K562 (cell line): ENCODE measurements around the gene HSF5. TPM values are rescaled to one million over a fixed set of nuclear protein-coding genes. Genes with fewer than 3 reads are reported as not detected.
A peak's percentile ranks its signal among the peaks of the same experiment; 100 is the strongest.

ENCODE experiments used
- ATAC-seq: fragments of 200-7000 bp; cut with Tn5 transposase; 3 replicates; pipeline ENCODE4 v1.9.1; 2020; ENCODE audit warnings: moderate library complexity
- BruUV-seq: library from RNA; stranded (reverse); fragments of 400-500 nt; replicated peaks from 2 replicates; lab custom pipeline; 2021; lab: Mats Ljungman, UMichigan
- CTCF ChIA-PET: fragments of 300-600 bp; formaldehyde crosslinking; extraction: SDS; loops from one replicate; lab custom pipeline; 2021; ENCODE audit warnings: low intra/inter-chr PET ratio; lab: Yijun Ruan, JAX
- POLR2A ChIA-PET: fragments of 300-600, 350-650 bp; sonication (Branson Sonifier 250); formaldehyde crosslinking; extraction: SDS; loops from one replicate; lab custom pipeline; 2021; ENCODE audit warnings: antibody characterized with exemption, inconsistent platforms; lab: Yijun Ruan, JAX
- DNase-seq, 4 experiments: peaks; one replicate each; pipeline versions ENCODE4 v3.0.0 to v3.0.0-alpha.2; 2011 to 2018; ENCODE audit warnings: low spot score in 3 of 4, mixed read lengths in 3 of 4; ENCODE audit errors: extremely low read depth in 1 of 4
- FAIRE-seq: peaks from 2 replicates; lab custom pipeline; 2011; peaks lifted over from hg19 to GRCh38; lab: Jason Lieb, UNC
- H2AFZ ChIP-seq: 2 replicates; pipeline ENCODE4 v1.6.0; 2011; ENCODE audit warnings: low read depth, low read length, control low read depth, inconsistent platforms
- H3K27ac ChIP-seq: fragments of 200-600 bp; 3 replicates; pipeline ENCODE4 v1.8.0; 2011; ENCODE audit warnings: low read depth, mild to moderate bottlenecking, control low read depth, inconsistent platforms, low read length, moderate library complexity, mixed read lengths; ENCODE audit errors: extremely low read depth
- H3K27me3 ChIP-seq, 2 experiments: fragments of 300-600 bp in 1 of 2; 2 replicates in 1 of 2; 3 replicates in 1 of 2; pipeline versions ENCODE4 v1.6.0 to v1.8.0; 2011; ENCODE audit warnings: inconsistent platforms in 2 of 2, low read length in 2 of 2, mild to moderate bottlenecking in 1 of 2, mixed read lengths in 1 of 2, moderate library complexity in 1 of 2; ENCODE audit not compliant: control insufficient read depth in 2 of 2, insufficient read depth in 2 of 2
- H3K36me3 ChIP-seq: fragments of 300-600 bp; 3 replicates; pipeline ENCODE4 v1.8.0; 2011; ENCODE audit warnings: mild to moderate bottlenecking, low read length, inconsistent platforms; ENCODE audit not compliant: control insufficient read depth, insufficient read depth
- H3K4me1 ChIP-seq, 2 experiments: fragments of 200-600 bp in 1 of 2; replicated peaks in 1 of 2; 2 replicates in 1 of 2; 3 replicates in 1 of 2; pipeline versions ENCODE4 v1.5.1 to v1.8.0; 2011; ENCODE audit warnings: inconsistent platforms in 2 of 2, low read length in 2 of 2, mild to moderate bottlenecking in 1 of 2, mixed read lengths in 1 of 2, moderate library complexity in 1 of 2; ENCODE audit not compliant: control insufficient read depth in 2 of 2, insufficient read depth in 2 of 2
- H3K4me2 ChIP-seq: 2 replicates; pipeline ENCODE4 v1.6.1; 2011; ENCODE audit warnings: low read length, control low read depth, inconsistent platforms, mixed read lengths; ENCODE audit not compliant: insufficient read depth
- H3K4me3 ChIP-seq: fragments of 200-600 bp; sonication (generic), shearing (Covaris generic); 2 replicates; pipeline ENCODE4 v1.5.1; 2016; ENCODE audit warnings: control low read depth, inconsistent platforms
- H3K79me2 ChIP-seq: fragments of 200-600 bp; 3 replicates; pipeline ENCODE4 v1.8.0; 2011; ENCODE audit warnings: low read length, inconsistent platforms; ENCODE audit not compliant: control insufficient read depth, insufficient read depth
- H3K9ac ChIP-seq, 2 experiments: 2 replicates each; pipeline versions ENCODE4 v1.6.0 to v1.6.1; 2011; ENCODE audit warnings: low read depth in 2 of 2, low read length in 2 of 2, control low read depth in 1 of 2, inconsistent platforms in 1 of 2, mild to moderate bottlenecking in 1 of 2, mixed read lengths in 1 of 2; ENCODE audit not compliant: insufficient read depth in 1 of 2
- H3K9me1 ChIP-seq: one replicate; pipeline ENCODE4 v1.6.0; 2011; ENCODE audit warnings: inconsistent platforms, mild to moderate bottlenecking, low read length, moderate library complexity; ENCODE audit not compliant: control insufficient read depth, insufficient read depth
- H3K9me3 ChIP-seq: replicated peaks from 2 replicates; pipeline ENCODE4 v1.5.1; 2011; ENCODE audit warnings: low read depth, low read length, inconsistent platforms; ENCODE audit not compliant: control insufficient read depth, insufficient read depth
- H4K20me1 ChIP-seq: replicated peaks from 2 replicates; pipeline ENCODE4 v1.6.1; 2011; ENCODE audit warnings: low read length, inconsistent platforms, mixed read lengths; ENCODE audit not compliant: control insufficient read depth, insufficient read depth
- AFF1 ChIP-seq, 2 experiments: fragments of 450-650 bp; IDR thresholded peaks; 2 replicates each; pipeline ENCODE4 v1.6.1; 2018; ENCODE audit warnings: mild to moderate bottlenecking in 2 of 2, low read depth in 1 of 2; ENCODE audit not compliant: partially characterized antibody in 2 of 2
- ARID3A ChIP-seq: IDR thresholded peaks from 2 replicates; pipeline ENCODE4 v1.6.1; 2012; ENCODE audit warnings: low read depth, low read length, improper control_type of control experiment, borderline replicate concordance
- DEAF1 ChIP-seq: fragments of 450-650 bp; formaldehyde crosslinking; IDR thresholded peaks from 2 replicates; pipeline ENCODE4 v1.4.0; 2020; ENCODE audit warnings: mild to moderate bottlenecking, moderate library complexity
- E2F4 ChIP-seq: sonication (generic); formaldehyde crosslinking; IDR thresholded peaks from 2 replicates; pipeline ENCODE4 v1.8.0; 2022; ENCODE audit warnings: mild to moderate bottlenecking, low read depth, missing genetic modification reagents
- ILK ChIP-seq: fragments of 450-650 bp; IDR thresholded peaks from 2 replicates; pipeline ENCODE4 v1.6.1; 2016; ENCODE audit warnings: missing genetic modification characterization, low read depth, mild to moderate bottlenecking, missing compliant biosample characterization, moderate library complexity, borderline replicate concordance
- MYBL2 ChIP-seq, 2 experiments: fragments of 450-650 bp in 1 of 2; sonication (generic) in 1 of 2; formaldehyde crosslinking in 1 of 2; IDR thresholded peaks; 2 replicates each; pipeline versions ENCODE4 v1.6.1 to v1.8.1; 2017 to 2022; ENCODE audit warnings: borderline replicate concordance in 1 of 2, inconsistent platforms in 1 of 2, low read depth in 1 of 2, mild to moderate bottlenecking in 1 of 2, missing genetic modification reagents in 1 of 2, moderate library complexity in 1 of 2
- SRSF9 ChIP-seq: fragments of 200-400 bp; formaldehyde crosslinking; IDR thresholded peaks from 2 replicates; pipeline ENCODE4 v1.6.1; 2017; ENCODE audit warnings: low read depth, low read length, borderline replicate concordance
- ZNF184 ChIP-seq: sonication (generic); formaldehyde crosslinking; IDR thresholded peaks from 2 replicates; pipeline ENCODE4 v1.5.0; 2020; ENCODE audit warnings: missing genetic modification reagents
- ZNF507 ChIP-seq: conservative IDR thresholded peaks from 2 replicates; pipeline ENCODE4 v1.6.1; 2017; ENCODE audit warnings: missing genetic modification characterization, missing compliant biosample characterization
- ZNF75A ChIP-seq: fragments of 450-650 bp; formaldehyde crosslinking; IDR thresholded peaks from 2 replicates; pipeline ENCODE4 v1.4.0; 2020; ENCODE audit warnings: mild to moderate bottlenecking
- whole genome bisulfite sequencing: fragments of 100-300 bp; shearing (Covaris generic); methylation state at CpG from one replicate; pipeline ENCODE4 v1.1.6; 2016; ENCODE audit warnings: low coverage, mixed read lengths; ENCODE audit not compliant: insufficient coverage; ENCODE audit errors: missing lambda C conversion rate; 5-methylcytosine and 5-hydroxymethylcytosine counted together
- in situ Hi-C: fragments of 300-500 bp; cut with MboI; formaldehyde crosslinking; loops from 4 replicates; pipeline ENCODE4 v1.15.0; 2018; ENCODE audit warnings: inconsistent platforms, mixed read lengths
- intact Hi-C: fragments of 100-400 bp; cut with micrococcal nuclease; formaldehyde crosslinking; loops from 2 replicates; pipeline ENCODE4 v1.14.2; 2022
- polyA plus RNA-seq, 8 experiments: library from polyadenylated mRNA; depleted of rRNA in 4 of 8; stranded (reverse) in 5 of 8; unstranded in 3 of 8; fragments of >200 nt; fragmentation: Nextera tagmentation in 2 of 8; fragmentation: Illumina TruSeq in 1 of 8; extraction: Ambion mirVana in 2 of 8; extraction: Trizol in 1 of 8; gene quantifications; 2 replicates each; pipeline versions ENCODE4 v1.2.1 to v1.2.3, GENCODE V29; 2011 to 2014; ENCODE audit warnings: inconsistent platforms in 1 of 8, missing spikeins in 1 of 8
- total RNA-seq, 7 experiments: library from RNA; depleted of rRNA in 6 of 7; stranded (reverse); fragments of >200 nt in 6 of 7; fragmentation: Illumina TruSeq in 2 of 7; extraction: Trizol in 2 of 7; gene quantifications; 2 replicates each; pipeline versions ENCODE4 v1.2.1 to v1.2.3, GENCODE V29; 2011 to 2021; ENCODE audit warnings: low replicate concordance in 1 of 7

HSF5 gene
- total and polyA plus RNA-seq, 9 of the 15 experiments (the other 6 are each of a cell fraction or from before 2014, with no cell fraction given): 0.04 TPM; not detected in 8

- ChIA-PET CTCF (no interaction called here), POLR2A (interaction anchor here (0.6 to 3.3 kb wide), 15 partner anchors 9 to 432 kb away, joined by 3 to 26 read pairs (median 5); partner anchors contain the start of gene RNF43)
- Histone ChIP-seq H4K20me1 (peaks cover 5% of the 10 kb centered on the region; the same call in 1 of the 2 replicates), H3K79me2 (no peaks in the 10 kb centered on the region), H3K36me3 (peaks cover 83% of the 10 kb centered on the region), H3K27ac (peak overlapping the region; percentile 77; the same call in 2 of the 3 replicates), H3K9ac (peak overlapping the region in 1 of 2 experiments; percentile 31; a peak in 1 of 4 replicates), H3K4me1 (peaks cover 13 to 16% of the 10 kb centered on the region in 2 experiments; a peak in 4 of 5 replicates), H2AFZ (no peak overlapping the region), H3K9me3 (no peaks in the 10 kb centered on the region), H3K9me1 (no peaks in the 10 kb centered on the region), H3K27me3 (no peaks in the 10 kb centered on the region), H3K4me2 (peak overlapping the region; percentile 53; the same call in 1 of the 2 replicates), H3K4me3 (no peak overlapping the region)
- no TSS peak for BruUV-seq
- WGBS: 51% methylated on average over 9 of the region's 11 CpGs
- ATAC-seq (peak; percentile 100), DNase-seq (peak; percentile 80 to 93 (median 86)), FAIRE-seq (peak; percentile 100)
- intact Hi-C loops (no loop called here), in situ Hi-C loops (no loop called here)
- TF ChIP-seq DEAF1 (CRISPR knock-in tag): no peak
- peak; percentile 63; the same call in 1 of the 2 replicates for TF ChIP-seq ARID3A
- no peak for TF ChIP-seq ZNF507 (tag)
- no peak for TF ChIP-seq ZNF75A (CRISPR knock-in tag)
- TF ChIP-seq E2F4 (CRISPR knock-in tag): no peak
- no peak for TF ChIP-seq ILK (tag)
- no peak for TF ChIP-seq ZNF184
- TF ChIP-seq AFF1 (IDR thresholded peaks at IDR 0.05; ENCODE audit: low read depth in 1 of 2, partially characterized antibody in 2 of 2): peak in 1 of 2 experiments; percentile 81
- TF ChIP-seq MYBL2 (IDR thresholded peaks at IDR 0.05; ENCODE audit: low read depth): no peak
- no peak for TF ChIP-seq MYBL2 (CRISPR knock-in tag; IDR thresholded peaks at IDR 0.05; ENCODE audit: borderline replicate concordance)
- TF ChIP-seq SRSF9: no peak
These were observed 4.3 kb upstream of the HSF5 start for GRCh38 chr17:58492238-58493121.
